Calu3 (cell line): Measurements from ENCODE around the gene EFR3B. TPM values are rescaled to one million over a fixed set of nuclear protein-coding genes. Genes with fewer than 3 reads are reported as not detected.

Experiments used
- BruUV-seq: library from RNA; stranded (reverse); fragments of 400-500 nt; replicated peaks from 2 replicates; lab custom pipeline; 2021; lab: Mats Ljungman, UMichigan
- CTCF ChIA-PET: fragments of 300-600 bp; sonication (Branson Sonifier 250); formaldehyde crosslinking; loops from one replicate; lab custom pipeline; 2022; ENCODE audit warnings: antibody characterized with exemption; lab: Charles Lee
- DNase-seq: peaks from one replicate; pipeline ENCODE4 v3.0.0; 2022
- H3K27ac Mint-ChIP-seq: one replicate; pipeline ENCODE4 v1.8.0; 2022; ENCODE audit warnings: mixed read lengths; ENCODE audit not compliant: unreplicated experiment
- H3K27me3 Mint-ChIP-seq: one replicate; pipeline ENCODE4 v1.8.0; 2022; ENCODE audit warnings: mixed read lengths; ENCODE audit not compliant: unreplicated experiment
- H3K36me3 Mint-ChIP-seq: one replicate; pipeline ENCODE4 v1.8.0; 2022; ENCODE audit warnings: mild to moderate bottlenecking, moderate library complexity, mixed read lengths; ENCODE audit not compliant: insufficient read depth, unreplicated experiment
- H3K4me1 Mint-ChIP-seq: one replicate; pipeline ENCODE4 v1.8.0; 2022; ENCODE audit warnings: mild to moderate bottlenecking, low read depth, mixed read lengths; ENCODE audit not compliant: unreplicated experiment
- H3K4me3 Mint-ChIP-seq: one replicate; pipeline ENCODE4 v1.8.0; 2022; ENCODE audit warnings: mild to moderate bottlenecking, low read depth, moderate library complexity, mixed read lengths; ENCODE audit not compliant: unreplicated experiment
- H3K9me3 Mint-ChIP-seq: one replicate; pipeline ENCODE4 v1.8.0; 2022; ENCODE audit warnings: low read depth, mixed read lengths; ENCODE audit not compliant: unreplicated experiment
- CTCF ChIP-seq: fragments of 200-600 bp; IDR thresholded peaks from one replicate; pipeline ENCODE4 v1.8.0; 2022; ENCODE audit warnings: antibody characterized with exemption; ENCODE audit not compliant: unreplicated experiment
- intact Hi-C: fragments of 100-400 bp; cut with micrococcal nuclease; formaldehyde crosslinking; loops from one replicate; pipeline ENCODE4 v1.10.0; 2022; ENCODE audit not compliant: unreplicated experiment
- total RNA-seq: library from RNA; stranded (reverse); gene quantifications from 2 replicates; pipeline ENCODE4 v1.2.3, GENCODE V29; 2022

EFR3B gene
- total RNA-seq, 1 experiment from 2014 or later = 0.17 TPM

GRCh38 chr2:25129901-25130520, 88.1 kb downstream of the EFR3B start:
- intact Hi-C loops = loop anchor here (1.0 to 5.0 kb wide), 3 partner anchors 155 to 719 kb away; no protein-coding TSS in a partner anchor
- H3K4me3 Mint-ChIP-seq = no peak overlapping the region
- TF ChIP-seq CTCF = no peak
- H3K4me1 Mint-ChIP-seq = no peaks in the 10 kb centered on the region
- DNase-seq = no peak
- H3K9me3 Mint-ChIP-seq = no peaks in the 10 kb centered on the region
- BruUV-seq = no TSS peak
- H3K27me3 Mint-ChIP-seq = peaks cover 53% of the 10 kb centered on the region
- H3K27ac Mint-ChIP-seq = no peak overlapping the region
- H3K36me3 Mint-ChIP-seq = peaks cover 4% of the 10 kb centered on the region
- CTCF ChIA-PET = interaction anchor here (0.6 to 4.1 kb wide), 7 partner anchors 12 to 337 kb away, joined by 3 to 33 read pairs (median 5); partner anchors contain the start of genes CENPO and PTRHD1

GRCh38 chr2:25131253-25131566, 89.3 kb downstream of the EFR3B start:
- no TSS peak for BruUV-seq
- CTCF ChIA-PET = interaction anchor here (4.1 kb wide), 1 partner anchor 155 kb away, joined by 33 read pairs; no protein-coding TSS in a partner anchor
- Mint-ChIP-seq H3K27me3 (peaks cover 65% of the 10 kb centered on the region), H3K4me3 (peak overlapping the region; percentile 44), H3K9me3 (no peaks in the 10 kb centered on the region), H3K4me1 (no peaks in the 10 kb centered on the region), H3K27ac (no peak overlapping the region), H3K36me3 (peaks cover 4% of the 10 kb centered on the region)
- intact Hi-C loops = no loop called here
- DNase-seq = no peak
- no peak for TF ChIP-seq CTCF

- peak; percentile 9 for DNase-seq
- H3K36me3 Mint-ChIP-seq = peaks cover 4% of the 10 kb centered on the region
- no peak overlapping the region for H3K27ac Mint-ChIP-seq
- no peak for TF ChIP-seq CTCF
- BruUV-seq = no TSS peak
- no peaks in the 10 kb centered on the region for H3K4me1 Mint-ChIP-seq
- H3K27me3 Mint-ChIP-seq = peaks cover 70% of the 10 kb centered on the region
- peak overlapping the region; percentile 44 for H3K4me3 Mint-ChIP-seq
- CTCF ChIA-PET = interaction anchor here (0.9 to 4.1 kb wide), 2 partner anchors 156 kb away, joined by 4 to 33 read pairs; no protein-coding TSS in a partner anchor
- H3K9me3 Mint-ChIP-seq = no peaks in the 10 kb centered on the region
- intact Hi-C loops = no loop called here
These were observed 89.9 kb downstream of the EFR3B start for GRCh38 chr2:25131567-25132298.

GRCh38 chr2:25132299-25132635, 90.4 kb downstream of the EFR3B start:
- TF ChIP-seq CTCF = no peak
- Mint-ChIP-seq H3K4me1 (no peaks in the 10 kb centered on the region), H3K4me3 (peak overlapping the region; percentile 44), H3K9me3 (no peaks in the 10 kb centered on the region), H3K27ac (no peak overlapping the region), H3K36me3 (peaks cover 4% of the 10 kb centered on the region), H3K27me3 (peaks cover 76% of the 10 kb centered on the region)
- DNase-seq = no peak
- CTCF ChIA-PET = interaction anchor here (0.9 kb wide), 1 partner anchor 157 kb away, joined by 4 read pairs; no protein-coding TSS in a partner anchor
- BruUV-seq = no TSS peak
- intact Hi-C loops = no loop called here
